HG03439 (cell line): ENCODE data around the gene AMBP.
"Not testable (repeated sequence)": the region's sequence is repeated elsewhere in the genome, so short reads cannot be mapped to it uniquely, and the experiment has no call there.

Experiments used
- ATAC-seq: cut with Tn5 transposase; IDR thresholded peaks from one replicate; pipeline ENCODE4 v1.9.1; 2021; ENCODE audit warnings: mild to moderate bottlenecking, moderate library complexity; ENCODE audit not compliant: unreplicated experiment

Gene AMBP

GRCh38 chr9:114093031-114093471 lies 15.0 kb upstream of the AMBP start:
- no peak for ATAC-seq

- ATAC-seq, result no peak
Observed at GRCh38 chr9:114092336-114092735, 14.2 kb upstream of the AMBP start.

GRCh38 chr9:114091711-114092110 lies 13.6 kb upstream of the AMBP start:
- ATAC-seq, result no peak

- no peak for ATAC-seq
Observed at GRCh38 chr9:114090798-114091197, 12.7 kb upstream of the AMBP start.

GRCh38 chr9:114089206-114089840 lies 11.2 kb upstream of the AMBP start:
- no peak for ATAC-seq

- no peak for ATAC-seq
Observed at GRCh38 chr9:114088571-114089170, 10.6 kb upstream of the AMBP start.

- ATAC-seq, result no peak
Observed at GRCh38 chr9:114087721-114088120, 9.6 kb upstream of the AMBP start.

- ATAC-seq, result no peak
Observed at GRCh38 chr9:114086607-114087006, 8.5 kb upstream of the AMBP start.

- ATAC-seq, result no peak
Observed at GRCh38 chr9:114086009-114086408, 7.9 kb upstream of the AMBP start.

- ATAC-seq, result no peak
Observed at GRCh38 chr9:114085387-114085789, 7.3 kb upstream of the AMBP start.

- ATAC-seq, result no peak
Observed at GRCh38 chr9:114084282-114085073, 6.4 kb upstream of the AMBP start.

GRCh38 chr9:114083666-114084065 lies 5.6 kb upstream of the AMBP start:
- ATAC-seq, result no peak

GRCh38 chr9:114082763-114083412 lies 4.8 kb upstream of the AMBP start:
- not testable (repeated sequence) for ATAC-seq

GRCh38 chr9:114082017-114082762 lies 4.1 kb upstream of the AMBP start:
- ATAC-seq, result peak; percentile 69

GRCh38 chr9:114081441-114082016 lies 3.4 kb upstream of the AMBP start:
- ATAC-seq, result no peak

- no peak for ATAC-seq
Observed at GRCh38 chr9:114080773-114081440, 2.8 kb upstream of the AMBP start.

GRCh38 chr9:114080195-114080772 lies 2.2 kb upstream of the AMBP start:
- no peak for ATAC-seq

GRCh38 chr9:114078781-114079156 lies 669 bp upstream of the AMBP start:
- no peak for ATAC-seq

- no peak for ATAC-seq
Observed at GRCh38 chr9:114077162-114077837, 800 bp downstream of the AMBP start.
